Epithelial cell of esophagus (primary cell): Measurements from ENCODE around the gene AP1G2.

Experiments used
- DNase-seq: peaks from one replicate; pipeline ENCODE4 v3.0.0; 2010; ENCODE audit warnings: low read depth
- H3K4me3 ChIP-seq: 2 replicates; pipeline ENCODE4 v1.5.1; 2011; ENCODE audit warnings: mild to moderate bottlenecking, low read length, control low read depth
- TF ChIP-seq, protein P1 (sequence below): IDR thresholded peaks from 2 replicates; pipeline ENCODE4 v1.5.1; 2011; ENCODE audit warnings: low read depth, mild to moderate bottlenecking, low read length, control low read depth, inconsistent platforms; ENCODE audit not compliant: insufficient read depth; ENCODE audit errors: missing control alignments

Gene AP1G2

GRCh38 chr14:23580152-23580926 is 12.7 kb upstream of the AP1G2 start:
- H3K4me3 ChIP-seq = no peak overlapping the region
- TF ChIP-seq, protein P1, sequence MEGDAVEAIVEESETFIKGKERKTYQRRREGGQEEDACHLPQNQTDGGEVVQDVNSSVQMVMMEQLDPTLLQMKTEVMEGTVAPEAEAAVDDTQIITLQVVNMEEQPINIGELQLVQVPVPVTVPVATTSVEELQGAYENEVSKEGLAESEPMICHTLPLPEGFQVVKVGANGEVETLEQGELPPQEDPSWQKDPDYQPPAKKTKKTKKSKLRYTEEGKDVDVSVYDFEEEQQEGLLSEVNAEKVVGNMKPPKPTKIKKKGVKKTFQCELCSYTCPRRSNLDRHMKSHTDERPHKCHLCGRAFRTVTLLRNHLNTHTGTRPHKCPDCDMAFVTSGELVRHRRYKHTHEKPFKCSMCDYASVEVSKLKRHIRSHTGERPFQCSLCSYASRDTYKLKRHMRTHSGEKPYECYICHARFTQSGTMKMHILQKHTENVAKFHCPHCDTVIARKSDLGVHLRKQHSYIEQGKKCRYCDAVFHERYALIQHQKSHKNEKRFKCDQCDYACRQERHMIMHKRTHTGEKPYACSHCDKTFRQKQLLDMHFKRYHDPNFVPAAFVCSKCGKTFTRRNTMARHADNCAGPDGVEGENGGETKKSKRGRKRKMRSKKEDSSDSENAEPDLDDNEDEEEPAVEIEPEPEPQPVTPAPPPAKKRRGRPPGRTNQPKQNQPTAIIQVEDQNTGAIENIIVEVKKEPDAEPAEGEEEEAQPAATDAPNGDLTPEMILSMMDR = no peak
- DNase-seq = no peak

DNA sequence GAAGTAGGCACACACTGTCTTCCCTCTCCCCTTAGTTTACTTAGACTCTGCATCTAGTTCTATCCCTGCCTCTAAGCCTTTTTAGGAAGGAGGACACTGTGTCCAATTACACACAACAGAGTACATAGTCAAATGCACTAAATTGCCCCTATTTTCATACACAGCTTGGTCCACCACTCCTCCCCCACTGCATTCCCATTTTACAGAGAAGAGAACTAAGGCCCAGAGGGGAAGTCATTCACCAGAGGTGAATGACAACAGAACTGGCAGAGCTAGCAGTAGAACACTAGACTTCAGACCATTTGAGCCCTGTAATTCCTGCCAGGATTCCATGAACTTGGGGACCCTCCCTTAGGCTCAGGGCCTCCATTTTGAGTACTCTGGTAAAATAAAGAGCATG is 12.1 kb upstream of the AP1G2 start:
- no peak for DNase-seq
- TF ChIP-seq, protein P1 = no peak
- no peak overlapping the region for H3K4me3 ChIP-seq

DNA sequence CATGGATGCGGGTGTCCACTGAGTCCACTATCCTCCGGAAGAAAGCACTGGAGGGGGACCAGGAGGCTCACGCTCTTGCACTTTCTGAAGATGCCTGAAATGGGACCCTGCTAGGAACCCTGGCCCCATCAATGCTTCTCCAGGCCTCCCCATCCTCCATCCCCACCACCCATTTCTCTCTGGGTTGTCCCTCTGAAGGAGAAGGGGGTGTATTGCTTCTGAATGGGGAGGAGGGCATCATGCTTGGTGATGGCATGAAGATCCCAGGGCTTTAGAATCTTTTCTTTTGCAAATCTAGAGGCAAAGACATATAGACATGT is 11.7 kb upstream of the AP1G2 start:
- no peak overlapping the region for H3K4me3 ChIP-seq
- DNase-seq = no peak
- TF ChIP-seq, protein P1 = no peak

DNA sequence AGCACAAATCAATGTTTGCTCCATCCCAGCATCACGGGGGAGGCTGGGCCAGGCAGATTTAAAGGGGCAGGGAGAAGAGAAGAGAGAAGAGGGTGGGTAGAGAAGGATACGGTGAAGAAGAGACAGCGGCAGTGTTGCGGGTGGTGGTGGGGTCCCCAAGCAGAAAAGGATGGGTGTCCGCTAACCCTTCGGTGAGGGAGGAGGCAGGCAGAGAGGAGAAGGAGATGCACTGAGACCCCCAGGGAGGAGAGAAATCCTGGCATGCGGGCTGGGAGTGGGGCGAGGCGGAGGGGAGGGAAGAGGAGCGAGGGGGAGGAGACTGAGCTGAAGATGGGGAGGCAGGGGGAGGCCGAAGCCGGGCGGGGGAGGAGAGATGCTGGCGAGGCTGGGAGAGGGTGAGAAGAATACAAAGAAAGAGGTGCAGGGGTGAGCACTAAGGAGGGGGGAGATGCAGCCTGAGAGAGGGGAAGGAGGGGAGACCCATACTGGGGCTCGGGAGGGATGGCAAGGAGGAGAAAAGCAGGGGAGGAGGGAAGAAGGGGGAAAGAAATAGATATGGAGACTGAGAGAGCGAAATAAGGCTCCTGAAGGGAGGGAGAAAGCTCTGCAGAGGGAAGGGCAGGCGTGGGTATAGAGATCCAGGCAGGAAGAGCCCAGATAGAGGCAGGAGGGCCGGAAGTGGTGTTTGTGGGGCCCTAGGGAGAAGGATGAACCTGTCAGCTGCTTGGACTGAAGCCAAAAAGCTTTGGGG is 11.1 kb upstream of the AP1G2 start, which contains the start of gene JPH4:
Gene JPH4 (minus strand): TSS at position 231 of the 751 bp plus-strand sequence. CDS start 1,337 bp downstream, outside the sequence.
- no peak within 1 kb of the TSS for H3K4me3 ChIP-seq
- no peak for DNase-seq
- TF ChIP-seq, protein P1 = no peak

DNA sequence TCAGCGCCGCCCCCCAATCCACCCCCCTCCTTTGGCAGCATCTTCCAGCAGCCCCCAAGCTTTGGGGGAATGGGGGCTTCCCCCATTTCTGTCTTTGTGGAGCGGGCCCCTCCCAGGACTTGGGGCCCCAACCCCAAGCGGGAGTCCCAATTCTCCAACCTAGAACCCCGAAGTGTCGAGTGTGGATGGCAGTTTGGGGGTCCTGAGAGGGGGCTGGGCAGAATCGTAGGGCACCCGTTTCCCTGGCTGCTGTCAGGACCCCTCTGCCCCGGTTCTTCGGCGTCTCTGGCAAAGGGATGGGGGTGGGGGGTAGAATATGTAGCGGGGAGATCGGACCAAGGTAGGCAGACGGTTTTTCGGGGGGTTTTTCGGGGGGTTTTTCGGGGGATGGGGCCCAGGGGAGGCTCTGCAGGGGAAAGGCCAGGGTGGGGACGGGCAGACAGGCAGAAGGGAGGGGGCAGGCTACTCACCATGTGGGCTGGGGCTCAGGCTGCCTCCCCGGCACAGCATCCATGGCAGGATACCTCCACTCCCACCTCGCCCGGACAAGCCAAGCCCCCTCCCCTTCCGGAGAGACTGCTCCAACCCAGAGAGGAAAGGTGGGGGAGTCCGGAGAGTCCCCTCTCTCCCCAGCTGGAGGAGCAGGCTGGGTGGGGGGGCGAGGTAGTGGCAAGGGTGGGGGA is 10.3 kb upstream of the AP1G2 start:
- no peak overlapping the region for H3K4me3 ChIP-seq
- no peak for DNase-seq
- TF ChIP-seq, protein P1 = no peak

DNA sequence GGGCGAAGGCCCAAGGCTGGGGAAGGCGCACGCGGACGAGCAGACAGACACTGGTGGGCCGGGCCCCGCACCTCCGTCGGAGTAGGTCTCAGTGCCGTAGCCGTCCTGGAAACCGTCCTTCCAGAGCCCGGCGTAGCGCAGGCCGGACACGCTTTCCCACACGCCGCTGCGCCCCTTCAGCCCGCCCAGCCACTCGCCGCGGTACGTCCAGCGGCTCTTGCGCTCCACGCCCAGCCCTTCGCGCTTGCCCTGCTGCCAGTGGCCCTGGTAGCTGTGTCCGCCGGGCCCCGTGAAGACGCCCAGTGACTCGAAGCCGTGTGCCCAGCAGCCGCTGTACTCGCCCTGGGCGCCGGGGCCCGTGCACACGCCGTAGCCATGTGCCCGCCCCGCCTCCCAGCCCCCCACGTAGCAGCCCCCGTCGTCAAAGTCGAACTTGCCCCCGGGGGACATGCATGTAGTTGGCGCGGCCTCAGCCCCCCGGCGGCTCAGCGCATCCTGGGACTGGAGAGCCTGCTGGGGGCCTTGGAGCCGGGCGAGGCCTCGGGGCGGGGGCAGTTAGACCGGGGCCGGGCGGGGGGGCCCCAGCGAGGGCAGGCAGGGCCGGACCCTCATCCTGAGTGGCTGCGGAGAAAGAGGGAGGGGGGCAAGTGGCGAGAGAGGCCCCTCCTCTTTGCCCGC is 9.6 kb upstream of the AP1G2 start:
- DNase-seq = no peak
- H3K4me3 ChIP-seq = no peak overlapping the region
- TF ChIP-seq, protein P1 = no peak
